Bronchial epithelial cell (primary cell): Measurements from ENCODE around the gene FOXJ2. TPM values are rescaled to one million over a fixed set of nuclear protein-coding genes. Genes with fewer than 3 reads are reported as not detected.

ENCODE experiments used
- DNase-seq: peaks from one replicate; pipeline ENCODE4 v3.0.0-alpha.2; 2010; ENCODE audit warnings: low read depth
- FAIRE-seq: peaks from 2 replicates; lab custom pipeline; 2011; peaks lifted over from hg19 to GRCh38; lab: Jason Lieb, UNC
- H3K27me3 ChIP-seq: 2 replicates; pipeline ENCODE4 v1.5.1; 2011; ENCODE audit warnings: low read length; ENCODE audit not compliant: control insufficient read depth, insufficient read depth
- H3K36me3 ChIP-seq: 2 replicates; pipeline ENCODE4 v1.5.1; 2011; ENCODE audit warnings: low read length; ENCODE audit not compliant: control insufficient read depth, insufficient read depth
- H3K4me3 ChIP-seq: 2 replicates; pipeline ENCODE4 v1.5.1; 2011; ENCODE audit warnings: mild to moderate bottlenecking, low read depth, low read length, control low read depth
- CTCF ChIP-seq: IDR thresholded peaks from 2 replicates; pipeline ENCODE4 v1.5.1; 2011; ENCODE audit warnings: mild to moderate bottlenecking, moderate library complexity, low read length, control low read depth, inconsistent platforms; ENCODE audit not compliant: insufficient read depth, severe bottlenecking
- total RNA-seq: library from RNA; depleted of rRNA; stranded (reverse); fragments of >200 nt; gene quantifications from 2 replicates; pipeline ENCODE4 v1.2.1, GENCODE V29; 2014

The FOXJ2 gene
- total RNA-seq, 1 donor from 2014 or later, result 3.4 TPM

DNA sequence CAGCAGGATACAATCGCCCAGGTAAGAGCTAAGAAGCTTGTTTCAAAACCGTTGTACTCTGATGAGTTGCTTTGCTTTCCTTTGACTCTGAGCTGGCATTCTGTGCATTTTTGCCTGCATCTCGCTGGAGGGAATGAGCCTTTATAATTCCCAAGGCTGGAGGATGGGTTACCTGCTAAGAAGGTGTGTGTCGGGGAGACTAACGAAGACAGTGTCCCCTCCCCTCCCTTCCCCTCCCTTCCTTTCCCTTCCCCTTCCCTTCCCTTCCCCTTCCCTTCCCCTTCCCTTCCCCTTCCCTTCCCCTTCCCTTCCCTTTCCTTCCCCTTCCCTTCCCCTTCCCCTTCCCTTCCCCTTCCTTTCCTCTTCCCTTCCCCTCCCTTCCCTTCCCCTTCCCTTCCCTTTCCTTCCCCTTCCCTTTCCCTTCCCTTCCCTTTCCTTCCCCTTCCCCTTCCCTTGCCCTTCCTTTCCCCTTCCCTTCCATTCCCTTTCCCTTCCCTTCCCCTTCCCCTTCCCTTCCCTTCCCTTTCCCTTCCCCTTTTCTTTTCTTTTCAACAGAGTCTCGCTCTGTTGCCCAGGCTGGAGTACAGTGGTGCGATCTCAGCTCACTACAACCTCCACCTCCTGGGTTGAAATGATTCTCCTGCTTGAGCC, 18.2 kb downstream of the FOXJ2 start:
- DNase-seq, result no peak
- no peak for TF ChIP-seq CTCF
- Histone ChIP-seq H3K27me3 (no peaks in the 10 kb centered on the region), H3K36me3 (peaks cover 16% of the 10 kb centered on the region), H3K4me3 (no peak overlapping the region)
- FAIRE-seq, result no peak

- no peaks in the 10 kb centered on the region for H3K27me3 ChIP-seq
- FAIRE-seq (no peak), DNase-seq (no peak)
- peaks cover 14% of the 10 kb centered on the region for H3K36me3 ChIP-seq
- H3K4me3 ChIP-seq, result no peak overlapping the region
- TF ChIP-seq CTCF, result no peak
These were observed 20.2 kb downstream of the FOXJ2 start for GRCh38 chr12:8052679-8053078.

- Histone ChIP-seq H3K4me3 (no peak overlapping the region), H3K27me3 (no peaks in the 10 kb centered on the region), H3K36me3 (peaks cover 6% of the 10 kb centered on the region)
- DNase-seq, result no peak
- no peak for TF ChIP-seq CTCF
- no peak for FAIRE-seq
These were observed 22.3 kb downstream of the FOXJ2 start for GRCh38 chr12:8054816-8055215.

- FAIRE-seq, result no peak
- TF ChIP-seq CTCF, result no peak
- Histone ChIP-seq H3K27me3 (no peaks in the 10 kb centered on the region), H3K36me3 (peaks cover 2% of the 10 kb centered on the region), H3K4me3 (no peak overlapping the region)
- no peak for DNase-seq
These were observed 24.8 kb downstream of the FOXJ2 start for GRCh38 chr12:8057306-8057705.

- no peak for TF ChIP-seq CTCF
- DNase-seq (peak; percentile 63), FAIRE-seq (no peak)
- Histone ChIP-seq H3K27me3 (no peaks in the 10 kb centered on the region), H3K4me3 (no peak overlapping the region), H3K36me3 (peaks cover 2% of the 10 kb centered on the region)
These were observed 25.3 kb downstream of the FOXJ2 start for GRCh38 chr12:8057839-8058238.

DNA sequence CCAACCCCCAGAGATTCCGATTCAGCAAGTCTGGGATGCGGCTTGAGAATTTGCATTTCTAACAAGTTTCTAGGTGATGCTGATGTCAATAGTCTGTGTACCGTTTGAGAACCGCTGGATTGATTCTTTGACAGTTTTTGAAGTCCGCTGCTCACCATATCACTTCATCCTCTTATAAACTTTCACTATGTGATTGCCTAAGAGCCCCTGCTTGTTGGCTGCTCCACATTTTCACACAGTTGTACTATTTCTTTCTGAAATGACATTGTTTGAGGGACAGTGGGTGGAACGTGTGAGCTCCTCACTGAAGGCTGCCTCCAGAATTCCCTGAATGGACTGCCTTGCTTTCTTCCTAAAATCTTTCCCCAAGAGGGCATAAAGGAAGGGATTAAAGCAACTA, 26.0 kb downstream of the FOXJ2 start:
- no peak for TF ChIP-seq CTCF
- Histone ChIP-seq H3K36me3 (no peaks in the 10 kb centered on the region), H3K4me3 (no peak overlapping the region), H3K27me3 (no peaks in the 10 kb centered on the region)
- FAIRE-seq (no peak), DNase-seq (no peak)
